WTC11 (cell line): ENCODE measurements around the gene ZC3H4. TPM values are rescaled to one million over a fixed set of nuclear protein-coding genes. Genes with fewer than 3 reads are reported as not detected.
A peak's percentile ranks its signal among the peaks of the same experiment; 100 is the strongest.

ENCODE experiments used
- ATAC-seq: fragments of 200-7000 bp; cut with Tn5 transposase; 2 replicates; pipeline ENCODE4 v1.10.0; 2021; ENCODE audit warnings: mild to moderate bottlenecking, moderate library complexity
- CTCF ChIA-PET: fragments of 300-600 bp; sonication (Branson Sonifier 250); formaldehyde crosslinking; loops from one replicate; lab custom pipeline; 2021; ENCODE audit warnings: antibody characterized with exemption; lab: Charles Lee
- POLR2A ChIA-PET: fragments of 350-600 bp; sonication (Branson Sonifier 250); formaldehyde crosslinking; loops from one replicate; lab custom pipeline; 2021; ENCODE audit warnings: antibody characterized with exemption; lab: Charles Lee
- DNase-seq: peaks from one replicate; pipeline ENCODE4 v3.0.0; 2021; ENCODE audit warnings: low spot score
- H3K27ac Mint-ChIP-seq: 2 replicates; pipeline ENCODE4 v1.8.0; 2021; ENCODE audit warnings: mixed read lengths
- H3K27me3 Mint-ChIP-seq: 2 replicates; pipeline ENCODE4 v1.8.0; 2021; ENCODE audit warnings: low read depth, mild to moderate bottlenecking, moderate library complexity, mixed read lengths
- H3K36me3 Mint-ChIP-seq: 2 replicates; pipeline ENCODE4 v1.8.0; 2021; ENCODE audit warnings: mixed read lengths
- H3K4me1 Mint-ChIP-seq: 2 replicates; pipeline ENCODE4 v1.8.0; 2022; ENCODE audit warnings: mixed read lengths
- H3K4me3 Mint-ChIP-seq: 2 replicates; pipeline ENCODE4 v1.8.0; 2021; ENCODE audit warnings: mild to moderate bottlenecking, moderate library complexity, mixed read lengths
- H3K9me3 Mint-ChIP-seq: 2 replicates; pipeline ENCODE4 v1.8.0; 2021; ENCODE audit warnings: mixed read lengths
- AFF4 ChIP-seq: sonication (generic); formaldehyde crosslinking; IDR thresholded peaks from 2 replicates; pipeline ENCODE4 v1.8.1; 2023; ENCODE audit warnings: mild to moderate bottlenecking, missing genetic modification reagents, borderline replicate concordance
- E2F1 ChIP-seq: sonication (generic); formaldehyde crosslinking; IDR thresholded peaks from 2 replicates; pipeline ENCODE4 v1.8.0; 2022; ENCODE audit warnings: mild to moderate bottlenecking, missing genetic modification reagents
- E2F4 ChIP-seq: sonication (generic); formaldehyde crosslinking; IDR thresholded peaks from 2 replicates; pipeline ENCODE4 v1.8.1; 2022; ENCODE audit warnings: low read depth, mild to moderate bottlenecking, moderate library complexity, missing genetic modification reagents, borderline replicate concordance
- E2F5 ChIP-seq: sonication (generic); formaldehyde crosslinking; IDR thresholded peaks from 2 replicates; pipeline ENCODE4 v1.8.1; 2022; ENCODE audit warnings: mild to moderate bottlenecking, moderate library complexity, missing genetic modification reagents
- GRHL2 ChIP-seq: fragments of 250-450 bp; sonication (Bioruptor Pico); IDR thresholded peaks from 2 replicates; pipeline ENCODE4 v1.8.0; 2022; ENCODE audit warnings: mild to moderate bottlenecking, moderate library complexity; ENCODE audit not compliant: insufficient replicate concordance, severe bottlenecking
- GTF2I ChIP-seq: fragments of 250-450 bp; sonication (Bioruptor Pico); conservative IDR thresholded peaks from 2 replicates; pipeline ENCODE4 v1.4.0; 2021; ENCODE audit warnings: mild to moderate bottlenecking
- IRF1 ChIP-seq: sonication (generic); formaldehyde crosslinking; IDR thresholded peaks from 2 replicates; pipeline ENCODE4 v1.8.0; 2023; ENCODE audit warnings: missing genetic modification reagents
- JUN ChIP-seq: sonication (generic); formaldehyde crosslinking; IDR thresholded peaks from 2 replicates; pipeline ENCODE4 v1.8.0; 2023; ENCODE audit warnings: mild to moderate bottlenecking, missing genetic modification reagents
- KAT7 ChIP-seq: sonication (generic); formaldehyde crosslinking; IDR thresholded peaks from 2 replicates; pipeline ENCODE4 v1.8.1; 2023; ENCODE audit warnings: missing genetic modification reagents, mild to moderate bottlenecking, borderline replicate concordance
- NR2C2 ChIP-seq: sonication (generic); formaldehyde crosslinking; IDR thresholded peaks from 2 replicates; pipeline ENCODE4 v1.8.0; 2022; ENCODE audit warnings: mild to moderate bottlenecking, missing genetic modification reagents
- PRDM15 ChIP-seq: sonication (generic); formaldehyde crosslinking; IDR thresholded peaks from 2 replicates; pipeline ENCODE4 v1.8.0; 2022; ENCODE audit warnings: missing genetic modification reagents
- RORB ChIP-seq: fragments of 250-450 bp; sonication (Bioruptor Pico); IDR thresholded peaks from 2 replicates; pipeline ENCODE4 v1.9.0; 2021; ENCODE audit warnings: mild to moderate bottlenecking
- TCF7 ChIP-seq: sonication (generic); formaldehyde crosslinking; IDR thresholded peaks from 2 replicates; pipeline ENCODE4 v1.8.0; 2022; ENCODE audit warnings: mild to moderate bottlenecking, low read depth, missing genetic modification reagents, moderate library complexity
- TP53 ChIP-seq: sonication (generic); formaldehyde crosslinking; IDR thresholded peaks from 2 replicates; pipeline ENCODE4 v1.8.1; 2023; ENCODE audit warnings: mild to moderate bottlenecking, missing genetic modification reagents
- USF1 ChIP-seq: sonication (generic); formaldehyde crosslinking; IDR thresholded peaks from 2 replicates; pipeline ENCODE4 v1.8.0; 2022; ENCODE audit warnings: mild to moderate bottlenecking, missing genetic modification reagents
- ZBTB43 ChIP-seq: sonication (generic); formaldehyde crosslinking; IDR thresholded peaks from 2 replicates; pipeline ENCODE4 v1.8.1; 2023; ENCODE audit warnings: mild to moderate bottlenecking, missing genetic modification reagents
- ZNF263 ChIP-seq: sonication (generic); formaldehyde crosslinking; IDR thresholded peaks from 2 replicates; pipeline ENCODE4 v1.8.1; 2022; ENCODE audit warnings: low read depth, mild to moderate bottlenecking, moderate library complexity, missing genetic modification reagents
- ZNF396 ChIP-seq: fragments of 250-450 bp; sonication (Bioruptor Pico); IDR thresholded peaks from 2 replicates; pipeline ENCODE4 v1.8.0; 2021; ENCODE audit warnings: mild to moderate bottlenecking, moderate library complexity, borderline replicate concordance
- ZNF423 ChIP-seq: fragments of 250-450 bp; sonication (Bioruptor Pico); IDR thresholded peaks from 2 replicates; pipeline ENCODE4 v2.1.2; 2022; ENCODE audit warnings: mild to moderate bottlenecking, moderate library complexity
- ZNF512 ChIP-seq: sonication (generic); formaldehyde crosslinking; IDR thresholded peaks from 2 replicates; pipeline ENCODE4 v1.8.1; 2022; ENCODE audit warnings: missing genetic modification reagents, borderline replicate concordance
- total RNA-seq: library from RNA; stranded (reverse); gene quantifications from 3 replicates; pipeline ENCODE4 v1.2.3, GENCODE V29; 2021

The ZC3H4 gene
- total RNA-seq, 1 experiment from 2014 or later, result 67.2 TPM

GRCh38 chr19:47093254-47093653 is 20.3 kb downstream of the ZC3H4 start (continued):
- TF ChIP-seq ZBTB43, result no peak
- no peak for TF ChIP-seq ZNF512 (CRISPR knock-in tag)

GRCh38 chr19:47089767-47090350 is 23.7 kb downstream of the ZC3H4 start:
- ChIA-PET POLR2A (interaction anchor here (0.6 kb wide), 1 partner anchor 13 kb away, joined by 3 read pairs; no protein-coding TSS in a partner anchor), CTCF (no interaction called here)
- H3K27ac Mint-ChIP-seq, result 0 out of 2 replicates have a peak overlapping the region, but pooled peaks have one; percentile 54
- TF ChIP-seq TP53 (CRISPR knock-in tag) (no peak), E2F4 (no peak), PRDM15 (CRISPR knock-in tag) (no peak), E2F5 (CRISPR knock-in tag) (no peak), E2F1 (CRISPR knock-in tag) (no peak), RORB (CRISPR knock-in tag) (no peak), TCF7 (CRISPR knock-in tag) (no peak), ZNF396 (no peak), KAT7 (CRISPR knock-in tag) (no peak), JUN (CRISPR knock-in tag) (no peak), ZNF423 (CRISPR knock-in tag) (no peak), GTF2I (CRISPR knock-in tag) (no peak), AFF4 (CRISPR knock-in tag) (no peak), ZNF263 (CRISPR knock-in tag) (no peak), GRHL2 (no peak), USF1 (no peak), IRF1 (CRISPR knock-in tag) (no peak), NR2C2 (CRISPR knock-in tag) (no peak)

More at GRCh38 chr19:47089767-47090350, 23.7 kb downstream of the ZC3H4 start:
- H3K27me3 Mint-ChIP-seq, result no peaks in the 10 kb centered on the region
- no peak overlapping the region for H3K4me3 Mint-ChIP-seq
- peaks cover 6% of the 10 kb centered on the region; the same call in 1 of the 2 replicates for H3K4me1 Mint-ChIP-seq
- no peak for DNase-seq
- H3K36me3 Mint-ChIP-seq, result peaks cover 75% of the 10 kb centered on the region
- H3K9me3 Mint-ChIP-seq, result no peaks in the 10 kb centered on the region
- ATAC-seq, result no peak
